ENCODE results near the gene CHD3.

Gene CHD3

DNA sequence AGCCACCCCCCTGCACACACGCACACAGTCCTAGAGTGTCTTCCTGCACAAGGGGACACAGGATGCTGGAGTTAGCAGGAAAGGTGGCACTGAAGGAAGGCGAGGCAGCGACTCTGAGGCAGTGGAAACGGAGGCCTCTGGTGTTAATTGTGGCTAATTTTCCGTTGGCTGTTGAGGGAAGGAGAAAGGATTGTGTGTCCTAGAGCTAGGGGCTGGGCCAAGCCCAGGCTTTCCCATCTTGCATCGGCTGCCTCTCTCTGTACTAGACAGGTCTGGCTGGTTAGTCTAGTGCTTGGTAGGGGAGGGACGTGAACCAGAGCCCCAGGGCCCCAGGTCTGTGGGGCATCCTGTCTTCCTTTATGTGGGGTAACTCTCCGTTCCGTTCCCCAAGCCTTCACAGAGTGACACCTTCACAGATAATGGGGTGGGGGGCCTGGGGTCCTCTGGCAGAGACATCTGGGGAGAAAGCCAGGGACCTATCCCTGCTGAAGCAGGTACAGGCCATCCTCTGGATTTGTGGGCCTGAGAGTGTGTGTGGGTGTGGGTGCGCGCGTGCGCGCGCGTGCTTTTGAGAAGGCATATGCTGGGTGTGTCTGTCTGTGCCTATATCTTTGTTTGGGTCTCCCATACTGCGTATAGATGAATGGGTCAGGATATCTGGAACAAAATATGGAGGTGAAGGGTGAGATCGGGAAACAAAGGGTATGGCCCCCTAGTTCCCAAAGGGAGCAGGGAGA lies at the start of gene CHD3:
CHD3 (plus strand) TSS at position 606 of the 737 bp plus-strand sequence. CDS start 212 bp downstream, outside the sequence.
- no peak for DNase-seq

DNA sequence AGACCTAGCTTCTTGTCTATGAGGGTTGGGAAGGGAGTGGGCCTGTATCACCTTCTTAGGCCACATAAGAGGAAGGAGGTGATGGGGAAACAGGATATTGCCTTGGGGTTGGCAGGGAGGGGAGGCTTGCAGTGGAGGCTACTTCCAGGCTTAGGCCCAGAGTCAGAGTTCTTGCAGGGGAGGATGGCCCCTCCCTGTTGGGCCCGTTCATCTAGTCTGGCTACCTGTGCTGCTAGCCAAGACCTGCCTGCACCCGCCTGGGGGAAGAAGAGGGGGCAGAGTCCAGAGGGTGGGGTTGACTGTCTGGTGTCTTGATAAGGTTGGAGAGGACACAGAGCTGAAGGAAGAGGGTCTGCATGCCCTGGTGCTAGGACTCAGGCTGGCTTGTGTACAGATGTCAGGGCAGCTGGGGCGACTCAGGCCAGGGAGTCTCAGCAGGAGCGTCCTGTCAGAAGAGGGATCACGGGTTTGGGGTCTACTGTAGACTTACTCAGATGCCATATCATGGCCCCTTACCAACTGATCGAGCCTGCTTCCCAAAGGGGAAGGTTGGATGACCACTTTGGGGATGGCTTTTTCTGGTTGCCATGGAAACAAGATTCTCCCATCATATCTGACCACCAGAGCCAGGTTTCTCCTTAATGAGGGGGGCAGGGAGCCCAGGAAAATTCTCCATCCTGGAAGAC lies 49.3 kb upstream of the CHD3 start:
- no peak for DNase-seq

DNA sequence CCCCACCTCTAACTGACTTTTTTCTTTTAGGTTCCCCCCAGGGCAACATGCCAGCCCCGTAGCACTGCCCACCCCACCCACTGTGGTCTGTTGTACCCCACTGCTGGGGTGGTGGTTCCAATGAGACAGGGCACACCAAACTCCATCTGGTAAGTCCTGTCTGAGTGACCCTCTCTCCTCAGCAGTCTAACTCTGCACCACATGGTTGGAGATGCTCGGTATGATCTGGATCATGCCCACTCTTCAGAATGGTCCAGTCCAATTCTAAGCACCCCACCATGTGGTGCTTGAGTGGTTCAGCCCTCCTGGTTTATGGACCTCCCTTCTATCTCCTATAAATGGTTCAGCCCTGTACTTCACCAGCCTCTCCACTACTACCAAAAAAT lies 48.7 kb upstream of the CHD3 start:
- no peak for DNase-seq

DNA sequence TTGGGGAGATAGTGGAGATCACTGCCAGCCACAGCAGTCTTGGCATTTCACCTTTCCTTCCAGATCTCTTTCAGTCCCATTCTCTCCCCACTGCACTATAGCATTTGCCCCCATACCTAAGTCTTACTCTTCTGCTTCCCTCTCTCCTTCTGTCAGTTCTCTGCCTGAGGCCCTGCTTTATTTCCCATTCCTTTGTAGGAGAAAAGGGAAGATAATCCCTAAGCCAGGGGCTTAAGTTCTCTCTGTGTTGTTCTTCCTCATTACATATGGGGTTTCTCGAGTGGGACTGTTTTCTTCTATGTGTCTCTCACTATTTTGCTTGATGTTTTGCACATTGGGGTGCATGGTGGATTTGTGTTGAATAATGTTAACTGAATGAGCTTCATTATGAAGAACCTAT lies 48.1 kb upstream of the CHD3 start:
- DNase-seq = no peak

DNA sequence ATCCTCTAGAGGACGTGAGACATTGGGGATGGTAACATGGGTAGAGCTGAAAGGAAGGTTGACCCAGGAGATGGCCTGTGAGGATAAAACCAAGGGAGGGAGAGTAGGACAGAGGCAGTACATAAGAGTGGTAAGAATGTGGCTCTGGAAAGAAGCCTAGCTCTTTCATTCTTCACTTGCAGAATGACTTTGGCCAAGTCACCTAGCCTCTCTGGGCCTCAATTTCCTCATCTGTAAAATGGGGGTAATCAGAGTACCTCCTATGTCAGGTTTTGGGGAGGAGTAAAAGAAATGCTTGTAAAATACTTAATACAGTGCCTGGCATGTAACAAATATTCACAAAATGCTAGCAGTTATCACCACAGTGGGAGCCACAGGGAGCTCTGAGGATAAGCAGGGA lies 47.7 kb upstream of the CHD3 start:
- no peak for DNase-seq

DNA sequence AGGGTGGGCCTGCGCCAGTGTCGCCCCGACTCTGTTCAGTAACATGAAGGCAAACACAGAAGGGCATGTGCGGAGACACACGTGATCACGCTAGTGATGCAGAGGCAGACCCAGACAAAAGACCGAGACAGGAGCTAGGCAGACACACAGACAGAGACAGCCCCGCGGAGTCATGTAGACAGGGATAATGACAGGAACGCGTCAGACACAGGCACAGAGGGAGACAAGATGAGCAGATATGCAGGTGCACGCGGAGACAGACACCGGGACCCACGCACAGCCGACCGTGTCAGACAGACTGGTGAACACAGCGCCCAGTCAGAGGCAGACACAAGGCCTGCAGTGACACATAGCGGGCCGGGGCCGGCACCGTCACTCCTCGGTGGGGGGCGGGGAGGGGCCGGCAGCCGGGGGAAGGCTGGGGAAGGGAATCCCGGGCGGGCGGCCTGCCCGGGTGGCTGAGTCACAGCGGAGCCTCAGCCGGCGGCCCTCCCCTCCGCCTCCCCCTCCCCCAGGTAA lies 47.1 kb upstream of the CHD3 start:
- DNase-seq = peak; percentile 65

DNA sequence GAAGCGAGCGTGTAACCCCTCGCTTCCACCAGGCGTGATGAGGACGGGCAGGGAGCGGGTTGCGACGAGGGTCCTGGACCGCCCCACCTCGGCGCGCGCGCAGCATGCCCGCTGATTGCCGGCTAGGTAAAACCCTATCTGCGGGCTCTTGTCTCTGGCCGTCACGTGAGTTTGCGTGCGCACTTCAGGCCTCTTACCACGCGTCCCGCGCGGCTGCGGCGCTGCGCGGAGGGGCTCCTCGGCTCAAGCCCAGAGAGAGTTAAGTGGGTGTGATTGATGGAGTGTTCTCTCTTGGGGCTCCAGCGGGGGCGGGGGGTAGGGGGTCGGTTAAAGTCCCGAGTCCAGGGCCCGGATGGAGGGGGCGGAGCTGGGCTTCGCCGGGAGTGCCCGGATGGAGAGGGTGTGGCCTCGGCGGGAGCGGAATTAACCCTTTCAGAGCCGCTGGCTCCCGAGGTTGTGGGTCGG lies 46.6 kb upstream of the CHD3 start:
- DNase-seq = peak; percentile 91

DNA sequence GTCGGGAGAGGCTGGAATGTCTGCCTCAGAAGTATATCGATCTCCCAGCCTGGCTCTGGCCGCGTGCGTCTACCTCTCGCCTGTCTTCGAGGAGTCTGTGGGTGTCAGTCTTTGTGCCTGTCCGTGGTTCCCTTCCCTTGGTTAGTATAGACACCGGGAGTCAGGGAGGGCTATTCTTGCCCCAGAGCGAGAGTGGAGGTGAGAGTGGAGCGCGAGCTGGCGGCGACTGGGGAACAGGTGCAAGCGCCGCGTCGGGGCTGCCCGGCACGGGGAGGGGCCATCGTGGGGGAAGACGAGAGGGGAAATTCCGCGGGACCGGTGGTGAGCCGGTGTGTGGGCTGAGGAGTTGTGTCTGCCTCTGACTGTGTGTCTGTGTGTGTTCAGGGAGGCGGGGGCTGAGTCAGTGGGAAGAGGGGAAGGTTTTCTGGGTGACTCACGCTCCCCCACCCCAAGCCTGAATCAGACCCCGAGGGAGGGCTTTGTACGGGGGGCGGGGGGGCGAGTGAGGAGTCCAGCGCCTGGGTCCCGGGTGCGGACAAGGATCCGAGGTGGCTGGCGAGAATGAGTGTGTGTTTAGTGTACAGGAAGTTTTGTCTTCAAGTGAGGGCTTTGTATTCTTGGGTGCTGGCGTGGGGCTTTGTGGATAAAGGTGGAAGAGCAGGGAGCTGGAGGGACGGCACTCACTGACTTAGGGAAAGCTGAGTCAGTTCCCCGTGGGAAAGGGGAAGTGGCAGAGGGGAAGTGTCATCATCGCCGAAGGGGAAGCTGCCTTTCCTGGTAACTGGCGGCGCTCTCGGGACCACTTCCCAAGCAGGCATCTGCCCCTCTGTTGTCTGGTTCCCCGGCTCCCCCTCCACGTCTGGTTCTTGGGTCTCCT lies 46.0 kb upstream of the CHD3 start:
- no peak for DNase-seq

DNA sequence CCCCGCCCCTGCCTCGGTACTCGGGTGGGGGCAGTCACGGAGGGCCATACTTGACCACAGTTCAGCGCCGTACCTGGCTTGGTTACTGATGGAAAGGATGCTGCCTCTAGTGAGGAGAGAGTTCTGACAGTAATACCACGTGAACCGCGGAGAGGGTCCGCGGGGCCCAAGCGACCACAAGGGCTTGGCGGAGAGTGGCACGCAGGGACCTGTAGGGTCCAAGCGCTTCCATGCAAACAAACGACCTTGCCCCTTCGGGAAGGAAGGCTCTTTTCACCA lies 45.4 kb upstream of the CHD3 start:
- no peak for DNase-seq

DNA sequence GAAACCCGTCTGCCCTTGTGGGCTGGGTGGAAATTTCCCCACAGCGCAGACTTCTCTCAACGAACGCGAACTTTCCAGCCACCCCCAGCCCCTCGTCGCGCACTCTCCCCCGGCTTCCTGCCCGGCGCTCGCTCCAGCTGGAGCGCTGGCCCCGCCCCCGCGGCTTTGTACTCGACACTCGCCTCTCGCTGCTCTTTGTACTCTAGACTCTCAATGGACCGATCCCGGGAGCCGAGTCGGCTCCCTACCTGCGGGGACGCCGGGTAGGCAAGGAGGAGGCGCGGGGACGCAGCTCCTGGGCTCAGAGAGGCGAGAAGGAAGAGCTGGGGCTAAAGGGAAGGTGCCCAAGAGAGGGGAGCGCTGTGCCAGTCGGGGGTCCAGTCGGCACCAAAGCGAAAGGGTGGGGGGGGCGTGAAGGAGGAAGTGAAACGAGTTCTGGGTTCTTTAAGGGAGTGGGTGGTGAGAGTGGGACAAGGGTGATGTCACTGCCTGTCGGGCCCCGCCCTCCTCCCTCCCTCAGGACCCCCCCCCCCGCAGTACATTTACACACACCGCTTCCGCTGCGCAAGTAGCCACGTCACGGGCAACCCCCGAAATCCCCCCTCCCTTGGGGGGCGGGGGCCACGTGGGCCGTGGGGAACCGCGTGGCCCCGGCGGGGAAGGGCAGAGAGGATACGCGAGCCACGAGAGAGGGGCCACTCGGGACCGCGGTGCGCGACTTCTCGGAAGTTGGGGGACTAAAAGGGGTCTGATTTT lies 44.9 kb upstream of the CHD3 start:
- DNase-seq = peak; percentile 84

DNA sequence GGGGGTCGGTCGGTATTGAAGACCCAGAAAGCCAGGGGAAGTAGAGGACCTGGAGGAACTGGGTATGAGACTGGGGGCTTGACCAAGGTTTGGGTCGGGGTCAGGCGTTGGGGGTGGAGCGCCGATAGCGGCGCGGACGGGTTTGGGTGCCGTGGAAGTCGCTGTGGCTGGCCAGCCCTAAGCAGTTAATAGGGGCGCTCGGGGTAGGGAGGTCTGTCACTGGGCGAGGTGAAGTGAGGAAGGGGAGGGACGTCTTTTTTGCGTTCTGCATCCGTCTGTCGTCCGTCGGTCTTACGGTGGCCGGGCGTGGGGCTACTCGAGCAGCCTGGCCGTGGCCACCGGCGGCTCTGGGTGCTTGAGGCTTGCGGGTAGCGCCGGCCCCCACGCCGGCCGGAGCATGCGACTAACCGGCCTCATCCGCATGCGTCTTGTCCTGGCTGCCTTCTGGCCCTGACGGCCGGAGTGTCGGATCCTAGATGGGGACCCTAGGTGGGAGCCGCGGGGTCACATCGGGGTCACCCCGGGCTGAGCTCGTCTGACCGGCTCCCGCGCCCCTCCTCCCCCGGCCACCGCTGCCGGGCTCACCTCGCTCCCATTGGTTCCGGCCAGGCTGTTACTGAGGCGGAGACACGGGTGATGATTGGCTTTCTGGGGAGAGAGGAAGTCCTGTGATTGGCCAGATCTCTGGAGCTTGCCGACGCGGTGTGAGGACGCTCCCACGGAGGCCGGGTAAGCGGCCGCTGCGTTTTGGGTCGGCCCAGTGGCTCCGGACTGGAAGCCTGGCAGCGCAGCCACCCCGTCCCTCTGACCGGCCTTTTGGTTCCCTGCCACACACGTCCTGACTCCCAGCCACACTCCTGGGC lies 44.1 kb upstream of the CHD3 start:
- peak; percentile 93 for DNase-seq

DNA sequence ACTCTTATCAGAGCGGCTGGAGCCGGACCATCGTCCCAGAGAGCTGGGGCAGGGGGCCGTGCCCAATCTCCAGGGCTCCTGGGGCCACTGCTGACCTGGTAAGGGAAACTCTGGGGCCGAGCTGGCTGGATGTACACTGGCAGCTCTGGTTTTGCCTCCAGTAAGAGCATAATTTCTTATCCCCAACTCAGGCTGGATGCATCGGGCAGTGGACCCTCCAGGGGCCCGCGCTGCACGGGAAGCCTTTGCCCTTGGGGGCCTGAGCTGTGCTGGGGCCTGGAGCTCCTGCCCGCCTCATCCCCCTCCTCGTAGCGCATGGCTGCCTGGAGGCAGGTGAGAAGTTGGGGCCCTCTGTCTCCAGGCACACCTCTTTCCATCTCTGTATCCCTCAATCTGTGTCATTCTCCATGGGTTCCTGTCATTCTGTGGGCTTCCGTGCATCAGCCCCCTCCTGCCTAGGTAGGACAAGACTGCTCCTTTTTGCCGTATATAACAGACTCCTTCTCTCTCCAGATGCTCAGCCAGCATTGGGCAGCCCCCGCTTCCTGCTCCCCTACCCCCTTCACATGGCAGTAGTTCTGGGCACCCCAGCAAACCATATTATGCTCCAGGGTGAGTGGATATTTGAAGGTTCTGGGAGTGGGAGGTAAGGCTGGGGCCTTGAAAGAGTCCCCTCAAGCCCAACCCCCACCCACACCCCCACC lies 43.1 kb upstream of the CHD3 start:
- DNase-seq = no peak

DNA sequence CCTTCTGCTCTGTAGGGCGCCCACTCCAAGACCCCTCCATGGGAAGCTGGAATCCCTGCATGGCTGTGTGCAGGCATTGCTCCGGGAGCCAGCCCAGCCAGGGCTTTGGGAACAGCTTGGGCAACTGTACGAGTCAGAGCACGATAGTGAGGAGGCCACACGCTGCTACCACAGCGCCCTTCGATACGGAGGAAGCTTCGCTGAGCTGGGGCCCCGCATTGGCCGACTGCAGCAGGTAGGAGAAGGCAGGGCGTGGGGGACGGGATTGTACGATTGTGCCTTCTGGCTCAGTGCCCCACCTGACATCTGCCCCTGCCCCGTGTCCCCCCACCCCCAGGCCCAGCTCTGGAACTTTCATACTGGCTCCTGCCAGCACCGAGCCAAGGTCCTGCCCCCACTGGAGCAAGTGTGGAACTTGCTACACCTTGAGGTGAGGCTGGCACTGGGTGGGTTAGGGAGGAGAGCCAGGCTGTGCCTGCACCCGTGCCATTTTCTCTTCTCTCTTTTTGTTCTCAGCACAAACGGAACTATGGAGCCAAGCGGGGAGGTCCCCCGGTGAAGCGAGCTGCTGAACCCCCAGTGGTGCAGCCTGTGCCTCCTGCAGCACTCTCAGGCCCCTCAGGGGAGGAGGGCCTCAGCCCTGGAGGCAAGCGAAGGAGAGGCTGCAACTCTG lies 42.4 kb upstream of the CHD3 start:
- DNase-seq = no peak

DNA sequence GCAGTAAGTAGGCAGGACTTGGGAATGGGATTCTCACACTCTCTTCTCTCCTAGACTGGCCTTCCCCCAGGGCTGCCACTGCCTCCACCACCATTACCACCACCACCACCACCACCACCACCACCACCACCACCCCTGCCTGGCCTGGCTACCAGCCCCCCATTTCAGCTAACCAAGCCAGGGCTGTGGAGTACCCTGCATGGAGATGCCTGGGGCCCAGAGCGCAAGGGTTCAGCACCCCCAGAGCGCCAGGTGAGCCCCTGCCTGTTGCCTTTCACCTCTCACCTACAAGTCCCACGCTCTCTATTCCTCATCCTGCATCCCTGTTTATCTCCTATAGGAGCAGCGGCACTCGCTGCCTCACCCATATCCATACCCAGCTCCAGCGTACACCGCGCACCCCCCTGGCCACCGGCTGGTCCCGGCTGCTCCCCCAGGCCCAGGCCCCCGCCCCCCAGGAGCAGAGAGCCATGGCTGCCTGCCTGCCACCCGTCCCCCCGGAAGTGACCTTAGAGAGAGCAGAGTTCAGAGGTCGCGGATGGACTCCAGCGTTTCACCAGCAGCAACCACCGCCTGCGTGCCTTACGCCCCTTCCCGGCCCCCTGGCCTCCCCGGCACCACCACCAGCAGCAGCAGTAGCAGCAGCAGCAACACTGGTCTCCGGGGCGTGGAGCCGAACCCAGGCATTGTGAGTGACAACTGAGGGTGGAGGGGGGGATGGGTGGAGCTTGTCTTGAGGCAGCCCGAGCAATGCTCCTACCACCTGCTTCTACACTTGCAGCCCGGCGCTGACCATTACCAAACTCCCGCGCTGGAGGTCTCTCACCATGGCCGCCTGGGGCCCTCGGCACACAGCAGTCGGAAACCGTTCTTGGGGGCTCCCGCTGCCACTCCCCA lies 41.6 kb upstream of the CHD3 start:
- DNase-seq = no peak

DNA sequence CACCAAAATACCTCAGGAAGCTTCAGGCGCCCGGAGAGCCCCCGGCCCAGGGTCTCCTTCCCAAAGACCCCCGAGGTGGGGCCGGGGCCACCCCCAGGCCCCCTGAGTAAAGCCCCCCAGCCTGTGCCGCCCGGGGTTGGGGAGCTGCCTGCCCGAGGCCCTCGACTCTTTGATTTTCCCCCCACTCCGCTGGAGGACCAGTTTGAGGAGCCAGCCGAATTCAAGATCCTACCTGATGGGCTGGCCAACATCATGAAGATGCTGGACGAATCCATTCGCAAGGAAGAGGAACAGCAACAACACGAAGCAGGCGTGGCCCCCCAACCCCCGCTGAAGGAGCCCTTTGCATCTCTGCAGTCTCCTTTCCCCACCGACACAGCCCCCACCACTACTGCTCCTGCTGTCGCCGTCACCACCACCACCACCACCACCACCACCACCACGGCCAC lies 40.4 kb upstream of the CHD3 start:
- no peak for DNase-seq

DNA sequence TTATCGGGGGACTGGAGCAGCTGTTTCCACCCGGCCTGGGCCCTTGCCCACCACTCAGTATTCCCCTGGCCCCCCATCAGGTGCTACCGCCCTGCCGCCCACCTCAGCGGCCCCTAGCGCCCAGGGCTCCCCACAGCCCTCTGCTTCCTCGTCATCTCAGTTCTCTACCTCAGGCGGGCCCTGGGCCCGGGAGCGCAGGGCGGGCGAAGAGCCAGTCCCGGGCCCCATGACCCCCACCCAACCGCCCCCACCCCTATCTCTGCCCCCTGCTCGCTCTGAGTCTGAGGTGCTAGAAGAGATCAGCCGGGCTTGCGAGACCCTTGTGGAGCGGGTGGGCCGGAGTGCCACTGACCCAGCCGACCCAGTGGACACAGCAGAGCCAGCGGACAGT lies 39.9 kb upstream of the CHD3 start:
- DNase-seq = no peak

DNA sequence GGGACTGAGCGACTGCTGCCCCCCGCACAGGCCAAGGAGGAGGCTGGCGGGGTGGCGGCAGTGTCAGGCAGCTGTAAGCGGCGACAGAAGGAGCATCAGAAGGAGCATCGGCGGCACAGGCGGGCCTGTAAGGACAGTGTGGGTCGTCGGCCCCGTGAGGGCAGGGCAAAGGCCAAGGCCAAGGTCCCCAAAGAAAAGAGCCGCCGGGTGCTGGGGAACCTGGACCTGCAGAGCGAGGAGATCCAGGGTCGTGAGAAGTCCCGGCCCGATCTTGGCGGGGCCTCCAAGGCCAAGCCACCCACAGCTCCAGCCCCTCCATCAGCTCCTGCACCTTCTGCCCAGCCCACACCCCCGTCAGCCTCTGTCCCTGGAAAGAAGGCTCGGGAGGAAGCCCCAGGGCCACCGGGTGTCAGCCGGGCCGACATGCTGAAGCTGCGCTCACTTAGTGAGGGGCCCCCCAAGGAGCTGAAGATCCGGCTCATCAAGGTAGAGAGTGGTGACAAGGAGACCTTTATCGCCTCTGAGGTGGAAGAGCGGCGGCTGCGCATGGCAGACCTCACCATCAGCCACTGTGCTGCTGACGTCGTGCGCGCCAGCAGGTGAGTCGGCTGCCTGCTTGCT lies 39.3 kb upstream of the CHD3 start:
- DNase-seq = no peak

DNA sequence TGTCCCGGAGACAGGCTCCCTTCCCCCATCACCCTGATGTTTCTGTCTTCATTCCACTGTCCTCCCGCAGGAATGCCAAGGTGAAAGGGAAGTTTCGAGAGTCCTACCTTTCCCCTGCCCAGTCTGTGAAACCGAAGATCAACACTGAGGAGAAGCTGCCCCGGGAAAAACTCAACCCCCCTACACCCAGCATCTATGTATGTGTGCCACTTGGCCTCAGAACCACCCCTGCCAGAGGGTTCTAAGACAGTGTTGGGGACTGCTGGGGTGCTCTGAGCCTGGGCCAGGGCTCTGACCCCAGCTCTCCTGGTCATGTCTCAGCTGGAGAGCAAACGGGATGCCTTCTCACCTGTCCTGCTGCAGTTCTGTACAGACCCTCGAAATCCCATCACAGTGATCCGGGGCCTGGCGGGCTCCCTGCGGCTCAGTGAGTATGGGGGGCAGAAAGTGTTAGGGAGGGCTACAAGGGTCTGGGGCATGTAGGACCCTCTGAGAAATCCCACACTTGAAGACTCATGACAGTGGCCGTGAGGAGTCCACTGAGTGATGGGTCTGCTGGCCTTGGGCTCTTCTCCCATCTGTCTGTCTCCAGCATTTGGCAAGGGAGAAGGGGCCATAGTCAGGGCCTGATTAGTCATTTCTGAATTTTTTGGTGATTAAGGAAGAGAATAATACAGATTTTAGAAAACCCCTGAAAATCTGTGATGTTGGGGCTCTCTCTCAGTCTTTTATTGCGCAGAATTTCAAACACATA lies 38.7 kb upstream of the CHD3 start:
- DNase-seq = no peak

Measured in SHP77 treated with DMSO at 0.1 percent for 48 hours (cell line).